Anterior cingulate cortex (tissue), 58 donors: ENCODE data around the gene COL20A1.

Source experiments
- DNase-seq, 58 donors: peaks; one replicate each; lab custom pipeline; 2025; lab: John Stamatoyannopoulos, UW

Gene COL20A1

GRCh38 chr20:63292904-63293303 lies at the start of gene COL20A1:
Gene COL20A1 (plus strand): TSS chr20:63293186. CDS start chr20:63295108, 1,922 bp downstream.
- DNase-seq = no peak

GRCh38 chr20:63243604-63244247 lies 49.3 kb upstream of the COL20A1 start:
- no peak for DNase-seq

GRCh38 chr20:63244468-63244867 lies 48.5 kb upstream of the COL20A1 start:
- no peak for DNase-seq

GRCh38 chr20:63246490-63247288 lies 46.3 kb upstream of the COL20A1 start:
- no peak for DNase-seq

- no peak for DNase-seq
These were observed 45.2 kb upstream of the COL20A1 start for GRCh38 chr20:63247671-63248228.

GRCh38 chr20:63248835-63249591 lies 44.0 kb upstream of the COL20A1 start:
- DNase-seq = no peak

GRCh38 chr20:63249891-63250290 lies 43.1 kb upstream of the COL20A1 start:
- no peak for DNase-seq

GRCh38 chr20:63251350-63251749 lies 41.6 kb upstream of the COL20A1 start:
- peak in 21 of 58 donors; percentile 8 to 63 (median 31) for DNase-seq

GRCh38 chr20:63252284-63252711 lies 40.7 kb upstream of the COL20A1 start:
- DNase-seq = peak in 53 of 58 donors; percentile 11 to 92 (median 60)

- no peak for DNase-seq
These were observed 39.9 kb upstream of the COL20A1 start for GRCh38 chr20:63253065-63253437.

- peak in 44 of 58 donors; percentile 9 to 80 (median 60) for DNase-seq
These were observed 39.4 kb upstream of the COL20A1 start for GRCh38 chr20:63253438-63254231.

GRCh38 chr20:63254232-63254605 lies 38.8 kb upstream of the COL20A1 start, which contains the start of gene NKAIN4:
Gene NKAIN4 (minus strand): TSS chr20:63254463. CDS start chr20:63254450, 13 bp downstream.
- DNase-seq = peak in 2 of 58 donors; percentile 20 to 43

- DNase-seq = no peak
These were observed 38.2 kb upstream of the COL20A1 start for GRCh38 chr20:63254606-63255384.

GRCh38 chr20:63255931-63256704 lies 36.9 kb upstream of the COL20A1 start:
- DNase-seq = no peak

- DNase-seq = no peak
These were observed 36.0 kb upstream of the COL20A1 start for GRCh38 chr20:63256954-63257353.

GRCh38 chr20:63257629-63258028 lies 35.4 kb upstream of the COL20A1 start:
- DNase-seq = no peak

GRCh38 chr20:63258781-63259180 lies 34.2 kb upstream of the COL20A1 start:
- DNase-seq = peak in 1 of 58 donors; percentile 11
